Keratinocyte (primary cell): ENCODE results near the gene METRNL.

Experiments used
- CTCF ChIP-seq, 3 experiments: IDR thresholded peaks in 1 of 3; conservative IDR thresholded peaks in 1 of 3; optimal IDR thresholded peaks in 1 of 3; 2 replicates in 2 of 3; 3 replicates in 1 of 3; pipeline versions ENCODE3 to v1.5.1; 2011; ENCODE audit warnings: low read length in 3 of 3, mild to moderate bottlenecking in 3 of 3, moderate library complexity in 2 of 3, control low read depth in 1 of 3, inconsistent platforms in 1 of 3; ENCODE audit not compliant: insufficient read depth in 2 of 3; ENCODE audit errors: extremely low read depth in 1 of 3
- EZH2 ChIP-seq: IDR thresholded peaks from one replicate; pipeline ENCODE4 v1.6.1; 2012; ENCODE audit warnings: inconsistent platforms, mild to moderate bottlenecking, low read length, moderate library complexity

GRCh38 chr17:83132251-83133081 is 53.1 kb downstream of the METRNL start:
- TF ChIP-seq CTCF (optimal IDR thresholded peaks at IDR 0.05 in 1 of 3, IDR thresholded peaks at IDR 0.05 in 1 of 3, conservative IDR thresholded peaks at IDR 0.05 in 1 of 3; ENCODE audit: extremely low read depth in 1 of 3, insufficient read depth in 2 of 3, low read length in 3 of 3) (no peak), EZH2 (no peak)
